Putamen (tissue), 1 donor: ENCODE data around the gene TBX5.

Experiments
- DNase-seq: peaks from one replicate; pipeline ENCODE4 v3.0.0-alpha.2; 2016; ENCODE audit warnings: low spot score

TBX5 gene

DNA sequence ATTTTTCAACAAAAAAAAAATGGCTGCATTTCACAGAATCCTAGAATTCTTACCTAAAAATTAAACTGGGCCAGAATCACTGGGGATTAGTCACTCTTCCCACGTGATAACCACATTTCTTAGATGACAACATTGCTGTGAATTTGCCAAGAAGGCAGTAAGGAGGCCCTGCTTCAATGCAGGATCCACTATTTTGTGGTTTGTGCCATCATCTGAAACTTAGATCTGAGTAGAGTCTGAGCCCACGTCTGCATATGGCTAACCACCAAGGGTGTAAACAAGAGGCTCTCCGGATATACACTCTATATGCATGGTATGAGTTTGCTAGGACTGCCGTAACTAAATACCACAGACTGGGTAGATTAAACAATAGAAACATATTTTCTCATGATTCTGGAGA is 24.4 kb upstream of the TBX5 start:
- DNase-seq = no peak

DNA sequence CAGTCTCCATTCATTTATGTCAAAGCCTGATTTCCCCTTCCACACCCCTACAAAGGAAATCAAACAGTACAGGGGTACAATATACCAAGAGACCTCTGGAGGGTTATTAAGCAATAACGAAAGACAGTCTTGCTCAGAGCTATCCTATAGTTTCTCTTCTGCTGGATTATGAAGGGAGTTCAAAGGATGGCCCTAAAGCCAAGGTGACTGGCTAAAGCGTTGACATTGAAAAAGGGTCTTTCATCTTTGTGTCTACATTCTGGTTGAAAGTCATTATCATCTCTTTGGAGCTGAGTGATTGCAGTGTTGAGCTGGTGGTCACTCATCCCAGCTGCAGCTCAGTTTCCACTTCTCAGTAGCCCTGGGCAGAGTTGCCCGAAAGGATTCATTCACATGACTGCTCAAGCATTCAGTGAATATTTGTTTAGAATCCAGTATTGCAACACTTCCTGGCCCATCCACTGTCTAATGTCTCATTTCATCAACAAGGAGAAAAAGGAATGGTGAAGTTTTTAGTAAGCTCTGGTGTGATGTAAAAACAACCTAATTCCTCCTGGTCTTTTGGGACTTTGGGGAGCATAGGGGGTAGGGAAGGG is 19.2 kb upstream of the TBX5 start:
- no peak for DNase-seq

DNA sequence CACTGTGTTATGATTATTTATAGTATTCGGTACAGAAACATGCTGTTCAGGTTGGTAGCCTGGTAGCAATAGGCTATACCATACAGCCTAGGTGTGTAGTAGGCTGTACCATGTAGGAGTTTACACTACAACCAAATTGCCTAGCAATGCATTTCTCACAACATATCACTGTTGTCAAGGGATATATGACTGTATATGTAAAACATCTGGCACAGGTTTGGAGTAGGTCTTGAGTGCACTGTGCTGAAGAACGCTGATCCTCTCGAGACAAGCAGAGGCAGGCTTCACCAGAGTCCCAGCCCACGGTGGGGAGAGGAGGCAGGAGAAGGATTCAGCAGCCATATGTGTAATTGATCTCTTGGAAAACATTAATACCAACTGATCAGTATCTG is 15.0 kb upstream of the TBX5 start:
- no peak for DNase-seq

DNA sequence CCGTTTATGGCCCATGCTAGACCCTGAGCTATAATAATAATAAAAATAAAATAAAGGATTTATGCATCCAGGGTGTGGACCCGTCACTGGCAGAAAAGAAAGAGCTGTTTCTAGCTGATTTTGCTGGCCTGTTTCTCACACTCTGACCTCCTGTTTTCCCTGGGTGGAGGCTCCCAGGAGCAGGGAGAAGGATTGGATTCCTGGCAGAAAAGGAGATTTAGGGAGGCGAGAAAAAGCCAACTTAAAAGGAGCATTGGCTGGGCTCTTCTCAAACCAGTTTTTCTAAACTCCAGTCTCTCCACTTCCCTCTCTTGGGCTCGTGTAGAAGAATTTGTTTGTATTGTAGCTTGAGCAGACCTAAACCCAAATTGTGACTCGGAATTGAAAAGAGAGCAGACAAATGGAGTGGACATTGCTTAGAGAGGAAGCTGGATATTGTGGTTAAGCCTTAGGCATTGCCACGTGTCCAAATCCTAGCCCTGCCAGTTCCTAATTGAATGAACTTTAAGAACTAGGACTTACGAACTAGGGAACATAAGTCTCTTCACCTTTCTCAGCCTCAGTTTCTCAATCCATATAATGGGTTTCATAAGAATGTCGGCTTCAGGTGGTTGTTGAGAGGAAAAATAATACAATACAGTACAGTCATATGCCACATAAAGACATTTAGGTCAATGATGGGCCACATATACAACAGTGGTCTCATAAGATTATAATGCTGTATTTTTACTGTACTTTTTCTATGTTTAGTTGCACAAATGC is 14.4 kb upstream of the TBX5 start:
- no peak for DNase-seq

DNA sequence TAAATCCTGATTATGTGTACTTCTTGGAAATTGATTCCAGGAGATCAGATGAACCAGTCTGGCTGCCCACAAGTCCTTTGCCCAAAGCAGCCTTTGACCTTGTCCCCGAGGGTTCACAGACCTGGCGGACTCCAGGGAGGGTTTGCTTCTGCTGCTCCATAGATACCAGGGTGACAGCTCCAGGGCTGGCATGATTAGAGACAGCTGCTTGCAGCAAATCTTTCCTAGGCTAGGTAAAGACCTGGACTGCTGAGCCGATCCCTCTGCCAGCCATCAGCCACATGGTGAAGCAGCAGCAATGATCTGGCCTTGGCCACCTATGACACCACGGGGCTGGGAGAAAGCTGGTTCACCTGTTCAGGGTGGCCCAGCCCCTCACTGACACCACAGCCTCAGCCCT is 10.1 kb upstream of the TBX5 start:
- DNase-seq = no peak

DNA sequence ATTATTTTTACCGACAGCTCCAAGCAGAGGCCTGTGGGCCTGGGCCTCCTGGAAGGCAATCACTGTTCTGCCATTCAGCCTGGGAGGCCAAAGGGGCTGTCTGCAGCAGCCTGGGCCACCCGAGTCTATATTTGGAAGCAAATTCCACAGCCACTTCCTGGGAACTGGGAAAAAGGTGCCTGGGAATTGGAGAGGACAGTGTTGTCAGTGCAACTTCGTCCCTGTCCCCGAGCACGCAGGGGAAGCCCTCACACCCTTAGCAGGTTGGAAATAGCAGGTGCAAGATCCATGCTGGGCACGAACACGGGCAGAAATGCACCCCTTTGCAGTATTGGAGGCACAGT is 9.6 kb upstream of the TBX5 start:
- no peak for DNase-seq

DNA sequence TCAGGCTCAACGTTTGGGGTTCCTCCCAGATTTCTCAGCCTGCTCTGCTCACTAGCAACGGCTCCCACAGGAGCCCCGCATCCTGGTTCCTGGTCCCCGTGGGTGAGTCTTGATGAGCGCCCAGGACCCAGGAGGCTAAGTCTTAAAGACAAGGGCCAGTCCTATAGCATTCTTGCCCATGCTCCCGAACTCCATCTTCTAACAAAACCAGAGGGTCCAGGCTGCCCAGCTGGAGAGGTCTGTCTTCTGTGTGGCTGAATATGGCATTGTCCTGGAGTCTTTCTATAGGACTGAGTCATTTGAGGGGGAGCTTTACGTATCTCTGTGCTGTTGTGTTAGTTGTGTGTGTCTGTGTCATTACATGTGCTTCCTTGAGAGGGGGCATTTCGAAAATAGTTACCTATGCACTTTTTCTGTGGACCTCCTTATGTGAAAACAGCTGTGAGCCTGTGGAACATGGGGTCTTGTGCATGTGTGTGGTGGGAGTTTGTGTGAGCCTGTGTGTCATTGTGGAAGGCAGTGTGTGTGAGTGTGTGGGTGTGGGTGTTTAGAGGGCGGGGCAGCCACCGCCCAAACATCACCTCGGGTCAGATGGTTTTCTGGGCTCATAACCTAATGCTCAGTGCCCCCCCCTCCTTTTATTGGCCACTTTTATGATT is 9.1 kb upstream of the TBX5 start:
- no peak for DNase-seq

DNA sequence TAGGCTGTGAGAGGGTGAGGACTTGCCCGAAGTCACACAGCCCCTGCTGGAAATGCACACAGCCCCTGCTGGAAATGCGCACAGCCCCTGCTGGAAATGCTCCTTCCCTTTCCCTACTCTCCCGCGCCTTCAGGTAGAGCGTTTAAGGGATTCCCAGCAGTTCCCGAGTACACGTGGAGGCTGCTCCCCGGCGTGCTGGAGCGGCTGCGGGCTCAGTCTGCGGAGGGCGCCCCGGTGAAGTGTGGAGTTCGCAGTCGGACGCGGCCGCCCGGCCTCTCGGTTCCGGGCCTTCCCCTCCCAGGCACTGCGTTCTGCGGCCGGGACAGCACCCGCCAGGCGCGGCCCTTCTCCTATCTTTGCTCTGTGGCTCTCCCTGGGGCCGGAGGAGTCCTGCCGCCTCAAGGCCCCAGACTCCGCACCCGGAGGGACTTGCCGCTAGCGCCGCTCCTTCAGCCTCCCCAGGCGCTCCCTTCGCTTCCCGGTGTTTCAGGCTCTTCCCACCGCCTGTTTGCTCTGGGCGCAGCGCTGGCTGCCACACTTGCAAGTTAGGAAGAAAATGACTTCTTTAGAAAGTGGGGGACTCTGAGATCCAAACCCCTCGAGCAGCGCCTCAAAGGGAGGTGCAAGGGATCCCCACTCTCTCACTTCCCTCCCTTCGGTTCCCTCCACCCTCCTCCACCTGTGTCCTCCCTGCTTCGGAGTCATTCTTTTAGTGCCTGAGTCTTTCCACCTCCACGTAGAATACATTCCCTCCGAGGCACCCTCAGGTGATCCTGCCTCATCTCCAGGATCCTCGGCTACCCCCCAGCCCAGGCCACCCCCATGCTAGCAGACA is 8.3 kb upstream of the TBX5 start:
- no peak for DNase-seq

DNA sequence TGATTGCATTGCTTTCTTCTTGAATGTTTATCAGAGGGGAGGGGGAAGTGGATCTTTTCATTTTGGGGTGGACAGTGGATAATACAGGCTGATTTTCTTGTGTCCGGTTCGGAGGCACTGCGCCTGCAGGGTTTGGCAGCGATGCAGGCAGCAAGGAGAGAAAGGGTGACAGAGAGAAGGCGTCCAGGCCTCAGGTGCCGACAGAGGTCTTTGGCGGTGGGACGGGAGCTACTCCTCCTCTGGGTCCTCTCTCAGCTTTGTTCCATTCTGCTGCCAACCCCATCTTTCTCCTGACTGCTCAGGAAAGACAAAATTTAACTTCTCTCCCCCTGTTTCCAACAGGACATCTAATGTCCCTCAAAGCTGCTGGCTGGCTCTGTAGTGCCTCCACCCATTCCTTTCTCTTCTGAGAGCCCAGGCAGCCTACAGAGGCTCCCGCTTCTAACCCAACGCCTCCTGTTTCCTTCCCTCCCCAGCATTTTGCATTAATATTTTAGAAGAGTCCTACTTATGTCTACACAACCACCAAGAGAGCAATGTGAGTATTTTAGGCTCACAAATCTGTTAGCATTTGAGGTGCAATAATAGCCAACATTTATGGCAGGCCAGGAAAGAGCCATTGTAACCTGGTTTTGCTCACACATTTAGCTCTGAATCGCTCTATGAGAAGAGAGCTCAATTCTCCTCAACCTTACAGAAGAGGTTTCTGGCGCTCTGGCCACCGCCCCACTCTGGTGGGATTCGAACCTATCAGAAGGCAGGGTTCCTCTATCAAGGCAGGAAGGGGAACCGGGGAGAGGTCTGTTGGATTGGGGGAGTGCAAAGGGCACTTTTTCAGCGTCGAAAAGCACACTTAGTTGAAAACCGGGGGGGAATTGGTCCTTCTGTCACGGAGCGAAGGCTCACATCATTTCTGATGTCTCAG is 7.1 kb upstream of the TBX5 start:
- no peak for DNase-seq

DNA sequence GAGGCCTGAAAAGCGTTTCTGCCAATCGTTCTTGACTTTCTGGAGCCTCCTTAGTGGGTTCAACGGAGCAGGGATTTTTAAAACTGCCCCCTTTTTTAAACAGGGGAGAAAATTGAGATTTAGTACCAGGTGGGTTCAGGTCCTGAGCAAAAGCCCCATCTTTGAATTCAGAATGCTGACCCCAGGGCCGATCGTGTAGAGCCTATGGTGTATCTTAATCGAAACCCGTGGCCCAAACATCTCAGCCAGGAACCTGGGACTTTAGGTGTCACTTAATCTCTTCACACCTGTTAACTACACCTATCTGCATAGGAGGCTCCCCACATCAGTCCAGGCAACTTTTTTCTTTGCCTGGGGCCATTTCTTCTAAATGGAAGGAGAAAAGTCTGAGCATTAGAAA is 6.4 kb upstream of the TBX5 start:
- DNase-seq = no peak

DNA sequence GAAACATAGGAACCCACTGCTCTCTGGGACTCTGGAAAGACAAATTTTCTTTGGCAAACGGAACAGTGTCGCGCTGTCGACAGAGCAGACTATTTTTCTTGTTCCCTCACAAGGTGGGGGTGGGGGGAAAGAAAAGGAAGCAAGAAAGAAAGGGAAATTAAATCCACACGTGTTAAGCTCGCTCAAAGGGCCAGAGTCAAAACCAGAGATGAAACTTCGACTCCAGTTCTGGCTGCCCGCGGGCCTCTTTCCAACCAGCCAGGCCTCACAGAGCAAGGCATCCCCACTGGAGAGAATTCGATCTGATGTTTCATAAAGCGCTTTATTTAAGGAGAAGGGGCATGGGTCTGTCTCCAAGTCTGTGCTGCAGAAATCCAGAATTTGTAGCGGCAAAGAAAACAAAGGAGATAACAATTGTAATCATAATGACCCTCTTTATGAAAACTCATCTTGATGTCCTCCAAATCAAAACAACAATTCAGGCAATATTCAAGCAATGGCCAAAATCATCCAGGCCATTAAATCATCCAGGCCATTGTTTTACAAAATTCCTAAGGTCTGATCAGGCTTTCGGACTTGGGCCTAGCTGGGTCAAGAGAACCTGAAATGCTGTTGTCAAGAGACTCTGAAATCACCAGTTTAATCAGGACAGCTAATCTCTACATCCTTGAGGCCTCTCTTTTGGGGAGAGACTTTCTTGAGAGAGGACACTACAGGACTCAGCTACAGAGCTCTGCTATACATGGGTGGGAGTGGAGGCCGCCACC is 5.3 kb upstream of the TBX5 start:
- DNase-seq = no peak

DNA sequence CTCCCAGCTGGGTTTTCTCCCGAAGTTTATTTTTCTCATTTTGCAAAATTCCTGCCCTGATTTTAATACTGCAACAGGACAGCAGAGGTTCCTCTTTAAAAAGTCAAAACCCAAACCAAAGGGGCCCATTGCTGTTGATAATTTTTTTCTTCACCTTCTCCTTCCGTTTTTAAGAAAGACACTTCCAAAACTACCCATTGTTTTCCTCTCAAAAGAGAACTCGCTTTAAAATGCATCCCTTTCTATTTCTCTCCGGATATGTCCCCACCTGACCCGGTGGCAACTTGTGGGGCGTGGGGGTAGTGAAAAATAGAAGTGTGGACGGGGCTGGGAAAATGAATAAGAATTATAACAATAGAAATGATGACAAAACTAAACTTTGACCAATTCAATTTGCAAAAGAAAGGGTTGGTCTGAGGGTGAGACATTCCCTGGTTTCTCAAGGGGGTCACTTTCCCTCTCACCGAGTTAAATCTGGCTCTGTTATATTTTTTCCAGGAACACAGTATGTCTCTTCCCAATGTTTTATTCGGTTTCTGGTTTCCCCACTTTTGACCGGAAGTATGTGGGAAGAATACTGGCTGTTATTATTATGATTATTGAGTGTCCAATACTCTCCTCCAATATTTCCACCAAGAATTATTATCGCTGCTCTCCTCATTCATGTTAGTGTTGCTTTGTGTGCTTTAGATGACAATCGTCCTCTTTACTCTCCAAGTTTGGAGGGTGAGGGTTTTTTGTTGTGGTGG is 4.1 kb upstream of the TBX5 start:
- no peak for DNase-seq

DNA sequence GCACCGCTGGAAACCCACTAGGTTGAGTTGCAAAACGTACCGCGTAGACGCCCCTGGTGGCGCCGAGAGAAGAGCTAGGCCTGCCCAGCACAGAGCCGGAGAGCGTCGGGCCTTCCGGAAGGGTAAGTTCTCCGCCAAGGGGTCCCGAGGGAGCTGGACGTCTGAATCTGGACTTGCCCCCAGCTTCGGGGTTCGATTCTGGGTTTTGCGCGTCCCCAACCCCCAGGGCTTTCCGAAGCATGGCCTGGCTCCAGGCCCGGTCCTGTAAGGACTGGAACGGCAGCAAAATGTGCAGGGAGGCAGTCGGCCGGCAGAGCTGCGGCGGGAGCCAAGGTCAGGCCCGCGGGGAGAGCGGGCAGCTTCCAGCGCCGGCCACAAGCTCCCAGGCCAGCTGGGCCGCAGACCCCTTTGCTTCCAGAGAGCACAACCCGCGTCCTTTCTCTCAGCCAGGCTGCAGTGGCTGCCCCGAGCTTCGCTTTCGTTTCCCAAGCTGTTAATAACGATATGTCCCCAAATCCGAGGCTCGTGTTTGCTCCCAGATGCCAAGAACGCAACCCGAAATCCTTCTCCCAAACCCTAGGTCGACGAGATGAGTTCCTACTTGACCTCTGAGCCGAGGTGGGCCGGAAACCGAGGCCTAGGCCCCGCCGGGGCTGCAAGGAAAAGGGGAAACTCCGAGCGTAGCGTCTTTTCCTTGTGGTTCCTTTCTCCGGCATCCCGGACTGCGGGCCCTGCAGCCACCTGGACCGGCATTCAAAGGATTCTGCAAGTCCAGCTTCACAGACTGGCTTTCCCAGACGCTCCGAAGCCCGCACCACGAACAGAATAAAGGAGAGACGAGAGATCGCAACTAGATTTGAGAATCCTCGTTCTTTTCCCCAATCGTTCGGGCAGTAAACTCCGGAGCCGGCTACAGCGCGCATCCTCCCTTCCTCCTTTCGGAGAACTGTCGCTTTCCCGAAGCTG is 3.2 kb upstream of the TBX5 start:
- no peak for DNase-seq

DNA sequence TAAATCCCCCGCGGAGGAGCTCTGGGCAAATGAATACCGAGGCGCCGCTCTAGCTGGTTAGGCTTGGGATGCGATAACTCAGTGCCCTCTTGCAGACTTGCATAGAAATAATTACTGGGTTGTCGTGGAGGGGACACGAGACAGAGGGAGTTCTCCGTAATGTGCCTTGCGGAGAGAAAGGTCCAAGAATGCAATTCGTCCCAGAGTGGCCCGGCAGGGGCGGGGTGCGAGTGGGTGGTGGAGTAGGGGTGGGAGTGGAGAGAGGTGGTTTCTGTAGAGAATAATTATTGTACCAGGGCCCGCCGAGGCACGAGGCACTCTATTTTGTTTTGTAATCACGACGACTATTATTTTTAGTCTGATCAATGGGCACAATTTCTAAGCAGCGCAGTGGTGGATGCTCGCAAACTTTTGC is 2.5 kb upstream of the TBX5 start:
- no peak for DNase-seq

DNA sequence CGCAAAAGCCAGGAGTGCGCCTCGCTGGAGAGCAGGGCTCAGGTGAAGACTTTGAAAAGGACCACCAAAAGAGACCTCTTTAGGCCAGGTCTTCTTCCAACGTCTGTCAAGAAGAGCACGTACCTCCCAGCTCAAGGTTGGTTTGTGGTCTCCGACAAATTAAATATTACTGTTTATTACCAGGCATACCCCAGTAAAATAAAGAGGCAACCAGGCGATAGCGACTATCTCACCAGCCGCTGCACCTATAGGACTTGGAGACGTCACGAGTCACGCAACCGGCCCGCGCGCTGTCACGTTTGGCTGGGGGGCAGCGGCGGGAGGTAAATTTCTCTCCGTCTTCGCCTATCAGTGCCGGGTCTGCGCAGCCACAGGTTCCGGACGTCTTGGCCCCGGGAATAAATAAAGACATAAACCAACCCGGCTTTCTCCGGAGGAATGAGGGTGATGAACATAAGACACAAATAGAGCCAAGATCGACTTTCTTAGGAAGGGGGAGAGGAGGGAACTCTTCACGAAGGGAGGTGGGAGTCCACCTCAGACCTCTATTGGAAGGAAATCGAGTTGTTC is 2.0 kb upstream of the TBX5 start:
- DNase-seq = no peak

DNA sequence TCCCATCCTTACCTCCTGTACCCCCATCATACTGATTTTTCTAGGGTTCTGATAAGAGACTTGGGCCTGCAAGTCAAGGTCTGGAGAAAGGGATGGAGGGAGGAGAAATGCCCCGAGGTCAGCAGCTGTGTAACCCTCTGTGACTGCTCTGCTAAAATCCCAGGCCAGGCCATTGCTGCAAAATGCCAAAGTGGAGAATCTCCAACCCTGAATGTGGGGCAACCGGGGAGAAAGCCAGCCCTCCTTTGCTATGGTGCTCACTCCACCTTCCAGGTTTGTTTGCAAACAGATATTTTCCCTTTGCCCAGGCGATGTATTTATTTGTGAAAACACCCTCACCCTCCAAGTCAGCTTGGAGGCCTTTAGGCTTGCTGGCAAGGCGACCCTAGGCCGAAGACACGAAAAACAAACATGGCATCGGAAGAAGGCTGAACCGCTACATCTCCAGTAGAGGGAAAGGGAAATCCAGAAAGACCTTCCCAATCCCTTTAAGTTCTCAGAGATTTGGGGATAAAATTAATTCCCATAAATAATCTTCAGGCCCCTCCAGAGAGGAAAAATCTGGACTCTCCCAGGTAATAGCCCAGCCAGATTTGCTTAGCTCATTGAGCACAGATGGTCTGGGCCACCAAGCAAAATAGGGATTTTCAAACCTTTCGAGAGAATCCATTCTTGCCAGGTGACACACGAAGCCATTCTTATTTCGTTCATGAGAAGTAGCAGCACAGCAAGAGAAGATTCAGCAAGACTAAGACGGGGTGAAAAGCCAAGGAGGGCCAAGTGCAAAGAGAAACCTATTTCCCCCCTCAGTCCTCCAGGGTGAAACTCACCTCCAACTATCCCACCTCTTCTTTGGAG is 1.3 kb upstream of the TBX5 start:
- DNase-seq = no peak

DNA sequence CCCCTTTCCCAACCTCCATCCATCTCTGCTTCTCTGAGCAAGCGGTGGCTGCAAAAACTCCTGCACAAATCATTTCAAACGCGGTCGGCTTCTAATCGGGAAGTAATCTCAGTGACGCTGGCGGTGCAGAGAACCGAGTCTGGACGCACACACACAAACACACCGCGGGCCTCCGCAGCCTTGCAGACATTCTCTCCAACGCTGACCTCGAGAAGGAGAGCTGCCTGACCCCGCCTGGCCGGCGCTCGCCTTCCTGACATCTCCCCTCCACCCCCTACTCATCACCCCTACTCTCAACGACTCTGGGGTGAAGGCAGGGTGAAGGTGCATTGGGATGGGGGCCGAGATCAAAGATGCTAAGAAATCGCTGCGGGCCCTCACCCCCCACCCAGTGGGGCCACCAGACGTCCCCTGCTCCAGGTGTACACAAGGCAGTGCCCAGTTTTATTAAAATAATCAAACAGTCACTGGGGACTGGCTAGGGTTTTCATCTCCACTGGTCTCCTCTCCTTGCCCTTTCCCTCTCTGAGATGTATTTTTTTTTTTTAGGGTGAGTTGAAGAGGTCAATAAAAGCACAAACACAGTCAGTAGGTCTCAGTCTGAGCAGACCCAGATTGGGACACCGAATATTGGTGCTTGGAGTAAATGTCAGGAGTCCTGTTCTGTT is 506 bp upstream of the TBX5 start:
- no peak for DNase-seq
